CD8-positive, alpha-beta memory T cell (primary cell): ENCODE data around the gene AGAP1. TPM values are rescaled to one million over a fixed set of nuclear protein-coding genes. Genes with fewer than 3 reads are reported as not detected.
"Not testable (repeated sequence)": the region's sequence is repeated elsewhere in the genome, so short reads cannot be mapped to it uniquely, and the experiment has no call there.

Experiments
- CTCF ChIA-PET: fragments of 350-600 bp; sonication (Branson Sonifier 250); formaldehyde crosslinking; loops from one replicate; lab custom pipeline; 2021; ENCODE audit warnings: antibody characterized with exemption; lab: Charles Lee
- POLR2A ChIA-PET: fragments of 350-600 bp; sonication (Branson Sonifier 250); formaldehyde crosslinking; loops from one replicate; lab custom pipeline; 2021; ENCODE audit warnings: antibody characterized with exemption; lab: Charles Lee
- DNase-seq, 5 donors: peaks; one replicate each; pipeline versions ENCODE4 v3.0.0 to v3.0.0-alpha.2; 2020 to 2022; ENCODE audit warnings: mixed read lengths in 1 of 5
- H3K27ac ChIP-seq: one replicate; pipeline ENCODE4 v1.7.0; 2013; ENCODE audit warnings: low read depth, mild to moderate bottlenecking, low read length, moderate library complexity
- H3K27me3 ChIP-seq: 2 replicates; pipeline ENCODE4 v1.7.0; 2013; ENCODE audit warnings: low read length, mild to moderate bottlenecking; ENCODE audit not compliant: insufficient read depth, poor library complexity, severe bottlenecking
- H3K36me3 ChIP-seq: 2 replicates; pipeline ENCODE4 v1.7.0; 2013; ENCODE audit warnings: mild to moderate bottlenecking, low read length, moderate library complexity; ENCODE audit not compliant: insufficient read depth
- H3K4me1 ChIP-seq: 2 replicates; pipeline ENCODE4 v1.7.0; 2013; ENCODE audit warnings: mild to moderate bottlenecking, low read length, moderate library complexity; ENCODE audit not compliant: insufficient read depth
- H3K4me3 ChIP-seq: 2 replicates; pipeline ENCODE4 v1.7.0; 2013; ENCODE audit warnings: mild to moderate bottlenecking, low read length
- H3K9me3 ChIP-seq: 2 replicates; pipeline ENCODE4 v1.7.0; 2013; ENCODE audit warnings: mild to moderate bottlenecking, low read length
- H3K27ac Mint-ChIP-seq, 8 donors: one replicate each; pipeline ENCODE4 v1.8.0; 2020 to 2021; ENCODE audit warnings: mixed read lengths in 8 of 8, mild to moderate bottlenecking in 6 of 8, inconsistent platforms in 3 of 8, moderate library complexity in 3 of 8
- H3K27me3 Mint-ChIP-seq, 2 donors: one replicate each; pipeline ENCODE4 v1.8.0; 2020 to 2021; ENCODE audit warnings: mixed read lengths in 2 of 2, mild to moderate bottlenecking in 1 of 2, moderate library complexity in 1 of 2
- H3K36me3 Mint-ChIP-seq, 3 donors: one replicate each; pipeline ENCODE4 v1.8.0; 2020 to 2021; ENCODE audit warnings: mixed read lengths in 3 of 3, inconsistent platforms in 1 of 3, mild to moderate bottlenecking in 1 of 3
- H3K4me1 Mint-ChIP-seq, 3 donors: one replicate each; pipeline ENCODE4 v1.8.0; 2020 to 2021; ENCODE audit warnings: mixed read lengths in 3 of 3, inconsistent platforms in 1 of 3, mild to moderate bottlenecking in 1 of 3
- H3K4me3 Mint-ChIP-seq, 7 donors: one replicate each; pipeline ENCODE4 v1.8.0; 2020 to 2021; ENCODE audit warnings: mixed read lengths in 7 of 7, mild to moderate bottlenecking in 6 of 7, moderate library complexity in 4 of 7, inconsistent platforms in 2 of 7
- H3K9me3 Mint-ChIP-seq, 5 donors: one replicate each; pipeline ENCODE4 v1.8.0; 2020 to 2022; ENCODE audit warnings: mixed read lengths in 5 of 5, mild to moderate bottlenecking in 3 of 5, moderate library complexity in 2 of 5, inconsistent platforms in 1 of 5
- polyA plus RNA-seq: library from polyadenylated mRNA; unstranded; fragments of 300-500 nt; fragmentation: Illumina TruSeq; gene quantifications from one replicate; pipeline ENCODE4 v1.2.3, GENCODE V29; 2021
- total RNA-seq, 2 experiments: library from RNA; stranded (reverse); gene quantifications; one replicate each; pipeline ENCODE4 v1.2.3, GENCODE V29; 2021

The AGAP1 gene
- total and polyA plus RNA-seq, 3 experiments from 2014 or later = 1.2 to 3.3 (median 2.7) TPM

GRCh38 chr2:235947055-235947454 is 453.2 kb downstream of the AGAP1 start:
- H3K4me3 Mint-ChIP-seq, H3K27me3 ChIP-seq, H3K27ac Mint-ChIP-seq, POLR2A ChIA-PET, H3K4me3 ChIP-seq, H3K36me3 ChIP-seq, H3K9me3 Mint-ChIP-seq, DNase-seq, H3K36me3 Mint-ChIP-seq, H3K9me3 ChIP-seq, H3K27ac ChIP-seq, CTCF ChIA-PET: not testable (repeated sequence)
- Mint-ChIP-seq H3K4me1 (peaks cover 11 to 21% (median 12%) of the 10 kb centered on the region in 3 donors), H3K27me3 (peaks cover 1 to 20% of the 10 kb centered on the region in 2 donors)
- peaks cover 11% of the 10 kb centered on the region for H3K4me1 ChIP-seq

GRCh38 chr2:235949567-235950472 is 456.0 kb downstream of the AGAP1 start:
- H3K4me3 Mint-ChIP-seq = peak overlapping the region in 1 of 7 donors; percentile 82
- H3K36me3 ChIP-seq = no peaks in the 10 kb centered on the region
- POLR2A ChIA-PET = no interaction called here
- H3K36me3 Mint-ChIP-seq = peaks cover 0 to 2% (median 0%) of the 10 kb centered on the region in 3 donors
- H3K9me3 Mint-ChIP-seq = no peaks in the 10 kb centered on the region
- no peak overlapping the region for H3K4me3 ChIP-seq
- peaks cover 1 to 20% of the 10 kb centered on the region in 2 donors for H3K27me3 Mint-ChIP-seq
- peaks cover 11% of the 10 kb centered on the region for H3K4me1 ChIP-seq
- no peaks in the 10 kb centered on the region for H3K9me3 ChIP-seq
- CTCF ChIA-PET = no interaction called here
- H3K4me1 Mint-ChIP-seq = peaks cover 18 to 37% (median 19%) of the 10 kb centered on the region in 3 donors
- no peaks in the 10 kb centered on the region for H3K27me3 ChIP-seq
- DNase-seq = no peak
- H3K27ac ChIP-seq = no peak overlapping the region
- H3K27ac Mint-ChIP-seq = no peak overlapping the region

GRCh38 chr2:235950473-235950809 is 456.6 kb downstream of the AGAP1 start:
- Mint-ChIP-seq H3K27ac (no peak overlapping the region), H3K9me3 (no peaks in the 10 kb centered on the region), H3K36me3 (peaks cover 0 to 2% (median 0%) of the 10 kb centered on the region in 3 donors), H3K4me3 (peak overlapping the region in 1 of 7 donors; percentile 82), H3K27me3 (peaks cover 1 to 20% of the 10 kb centered on the region in 2 donors), H3K4me1 (peaks cover 20 to 41% (median 21%) of the 10 kb centered on the region in 3 donors)
- Histone ChIP-seq H3K4me1 (peaks cover 11% of the 10 kb centered on the region), H3K27me3 (no peaks in the 10 kb centered on the region), H3K4me3 (no peak overlapping the region), H3K27ac (no peak overlapping the region), H3K9me3 (no peaks in the 10 kb centered on the region), H3K36me3 (no peaks in the 10 kb centered on the region)
- DNase-seq = no peak
- CTCF ChIA-PET = no interaction called here
- POLR2A ChIA-PET = no interaction called here

GRCh38 chr2:235951493-235951892 is 457.6 kb downstream of the AGAP1 start:
- CTCF ChIA-PET = no interaction called here
- H3K9me3 ChIP-seq = no peaks in the 10 kb centered on the region
- peaks cover 1 to 20% of the 10 kb centered on the region in 2 donors for H3K27me3 Mint-ChIP-seq

DNA sequence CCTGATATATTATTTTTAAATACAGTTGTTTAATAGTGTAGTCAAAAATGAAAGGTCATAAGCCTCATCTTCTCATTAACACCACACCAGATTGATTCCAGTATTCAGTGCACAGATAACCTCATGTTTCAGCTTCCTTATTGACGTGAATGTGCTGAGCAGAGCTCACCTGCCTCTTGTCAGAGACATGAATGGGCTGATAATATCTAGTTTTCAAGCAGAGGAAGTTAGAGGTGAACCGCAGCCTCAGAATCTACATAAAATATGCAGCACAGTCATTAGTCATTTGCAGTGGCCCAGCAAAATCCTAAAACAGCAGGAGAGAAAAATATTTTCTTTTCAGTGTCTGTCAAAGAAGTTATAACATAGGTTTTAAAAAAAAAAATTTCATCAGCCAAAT is 458.1 kb downstream of the AGAP1 start:
- H3K36me3 Mint-ChIP-seq = no peaks in the 10 kb centered on the region
- peaks cover 1 to 20% of the 10 kb centered on the region in 2 donors for H3K27me3 Mint-ChIP-seq
- peaks cover 11% of the 10 kb centered on the region for H3K4me1 ChIP-seq
- H3K27ac ChIP-seq = no peak overlapping the region
- H3K4me3 ChIP-seq = no peak overlapping the region
- ChIA-PET POLR2A (no interaction called here), CTCF (no interaction called here)
- no peak overlapping the region for H3K27ac Mint-ChIP-seq
- no peaks in the 10 kb centered on the region for H3K27me3 ChIP-seq
- no peaks in the 10 kb centered on the region for H3K9me3 ChIP-seq
- peak in 2 of 5 donors; percentile 13 to 20 for DNase-seq
- H3K36me3 ChIP-seq = no peaks in the 10 kb centered on the region
- peaks cover 20 to 41% (median 21%) of the 10 kb centered on the region in 3 donors for H3K4me1 Mint-ChIP-seq
- peak overlapping the region in 1 of 7 donors; percentile 38 for H3K4me3 Mint-ChIP-seq
- no peaks in the 10 kb centered on the region for H3K9me3 Mint-ChIP-seq

More at GRCh38 chr2:235951493-235951892, 457.6 kb downstream of the AGAP1 start:
- Mint-ChIP-seq H3K27ac (peak overlapping the region in 1 of 8 donors; percentile 71), H3K4me1 (peaks cover 20 to 41% (median 21%) of the 10 kb centered on the region in 3 donors), H3K4me3 (peak overlapping the region in 3 of 7 donors; percentile 20 to 65 (median 37)), H3K9me3 (no peaks in the 10 kb centered on the region), H3K36me3 (no peaks in the 10 kb centered on the region)
- Histone ChIP-seq H3K27me3 (no peaks in the 10 kb centered on the region), H3K4me3 (no peak overlapping the region), H3K27ac (no peak overlapping the region), H3K4me1 (peaks cover 11% of the 10 kb centered on the region), H3K36me3 (no peaks in the 10 kb centered on the region)
- POLR2A ChIA-PET = no interaction called here
- DNase-seq = no peak

- no peak overlapping the region for H3K27ac ChIP-seq
- no peak overlapping the region for H3K4me3 ChIP-seq
- H3K27ac Mint-ChIP-seq = no peak overlapping the region
- no peak overlapping the region for H3K4me3 Mint-ChIP-seq
- no peak for DNase-seq
- peaks cover 11% of the 10 kb centered on the region for H3K4me1 ChIP-seq
- ChIA-PET POLR2A (no interaction called here), CTCF (no interaction called here)
- H3K27me3 Mint-ChIP-seq = peaks cover 1 to 14% of the 10 kb centered on the region in 2 donors
- H3K27me3 ChIP-seq = no peaks in the 10 kb centered on the region
- H3K9me3 ChIP-seq = no peaks in the 10 kb centered on the region
- no peaks in the 10 kb centered on the region for H3K36me3 Mint-ChIP-seq
- peaks cover 20 to 41% (median 21%) of the 10 kb centered on the region in 3 donors for H3K4me1 Mint-ChIP-seq
- no peaks in the 10 kb centered on the region for H3K36me3 ChIP-seq
- no peaks in the 10 kb centered on the region for H3K9me3 Mint-ChIP-seq
Observed at GRCh38 chr2:235952714-235953113, 458.9 kb downstream of the AGAP1 start.

DNA sequence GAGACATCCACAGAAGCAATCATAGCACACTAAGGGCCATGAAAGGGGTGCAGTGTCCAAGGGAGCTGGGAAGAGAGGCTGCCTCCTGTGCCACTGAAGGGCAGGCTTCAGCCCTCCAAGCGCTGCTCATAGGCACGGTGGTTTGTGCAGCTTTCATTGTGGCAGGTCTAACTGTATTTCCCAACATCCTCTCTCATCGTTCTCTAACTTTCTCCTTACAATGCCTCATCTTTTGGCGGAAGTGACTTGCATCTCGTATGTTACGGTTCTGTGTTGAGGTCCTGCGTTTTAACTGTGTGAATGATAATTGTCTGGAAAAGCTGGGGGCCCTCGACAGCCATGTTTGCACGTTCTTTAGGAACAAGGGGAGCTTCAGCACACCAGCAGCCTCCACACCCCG is 460.4 kb downstream of the AGAP1 start:
- Histone ChIP-seq H3K27me3 (no peaks in the 10 kb centered on the region), H3K36me3 (no peaks in the 10 kb centered on the region), H3K4me1 (peaks cover 11% of the 10 kb centered on the region), H3K9me3 (no peaks in the 10 kb centered on the region), H3K4me3 (no peak overlapping the region), H3K27ac (no peak overlapping the region)
- Mint-ChIP-seq H3K36me3 (no peaks in the 10 kb centered on the region), H3K9me3 (no peaks in the 10 kb centered on the region), H3K27me3 (peaks cover 1 to 9% of the 10 kb centered on the region in 2 donors), H3K4me3 (no peak overlapping the region), H3K27ac (no peak overlapping the region), H3K4me1 (peaks cover 20 to 41% (median 21%) of the 10 kb centered on the region in 3 donors)
- ChIA-PET POLR2A (no interaction called here), CTCF (interaction anchor here (1.4 kb wide), 1 partner anchor 10 kb away, joined by 3 read pairs; no protein-coding TSS in a partner anchor)
- no peak for DNase-seq

DNA sequence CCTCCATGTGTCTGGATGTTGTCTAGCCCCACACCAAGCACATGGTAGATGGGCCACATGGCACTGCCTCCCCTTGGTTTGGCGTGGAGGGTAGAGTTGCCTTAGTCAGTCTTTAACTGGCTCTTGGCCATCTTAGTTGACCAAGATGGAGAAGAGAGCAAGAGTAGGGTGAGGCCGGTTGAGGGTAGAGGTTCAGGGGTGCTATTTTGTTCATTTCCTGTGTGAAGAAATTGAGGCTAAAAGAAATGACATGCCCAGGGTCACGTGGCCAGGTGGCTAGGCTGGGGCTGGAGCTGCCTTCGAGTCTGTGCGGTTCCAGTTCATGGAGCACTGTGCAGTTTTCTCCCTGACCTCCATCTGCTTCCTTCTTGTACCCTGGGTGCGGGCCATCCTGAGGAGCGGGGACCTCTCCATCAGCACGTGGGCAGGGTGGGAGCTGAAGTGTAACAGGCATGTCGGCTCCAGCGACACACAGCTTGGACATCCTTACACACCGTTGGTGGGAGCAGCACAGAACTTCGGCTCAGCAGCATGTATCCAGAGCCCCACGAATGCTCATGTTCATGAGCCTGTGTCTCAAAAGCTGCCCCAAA is 461.1 kb downstream of the AGAP1 start:
- DNase-seq = no peak
- H3K27me3 Mint-ChIP-seq = peaks cover 0 to 2% of the 10 kb centered on the region in 2 donors
- Histone ChIP-seq H3K27me3 (no peaks in the 10 kb centered on the region), H3K9me3 (no peaks in the 10 kb centered on the region), H3K4me3 (no peak overlapping the region), H3K27ac (no peak overlapping the region), H3K4me1 (peaks cover 11% of the 10 kb centered on the region), H3K36me3 (no peaks in the 10 kb centered on the region)
- H3K4me3 Mint-ChIP-seq = peak overlapping the region in 2 of 7 donors; percentile 10 to 15
- ChIA-PET POLR2A (no interaction called here), CTCF (interaction anchor here (1.4 kb wide), 1 partner anchor 11 kb away, joined by 3 read pairs; no protein-coding TSS in a partner anchor)
- peaks cover 20 to 35% (median 20%) of the 10 kb centered on the region in 3 donors for H3K4me1 Mint-ChIP-seq
- H3K36me3 Mint-ChIP-seq = no peaks in the 10 kb centered on the region
- H3K9me3 Mint-ChIP-seq = no peaks in the 10 kb centered on the region
- H3K27ac Mint-ChIP-seq = no peak overlapping the region
